Endothelial cell of umbilical vein (primary cell): ENCODE results near the gene TBC1D10A. TPM values are rescaled to one million over a fixed set of nuclear protein-coding genes. Genes with fewer than 3 reads are reported as not detected.

Experiments
- BruUV-seq: library from RNA; stranded (reverse); fragments of 400-500 nt; replicated peaks from 2 replicates; lab custom pipeline; 2021; lab: Mats Ljungman, UMichigan
- CTCF ChIA-PET: fragments of 300-600, 350-600 bp; sonication (Branson Sonifier 250); formaldehyde crosslinking; loops from one replicate; lab custom pipeline; 2021; ENCODE audit warnings: antibody characterized with exemption, inconsistent platforms; lab: Charles Lee
- POLR2A ChIA-PET: fragments of 300-600, 350-600 bp; sonication (Branson Sonifier 250); formaldehyde crosslinking; loops from one replicate; lab custom pipeline; 2021; ENCODE audit warnings: antibody characterized with exemption, inconsistent platforms; lab: Charles Lee
- DNase-seq: peaks from one replicate; pipeline ENCODE4 v3.0.0-alpha.2; 2011; ENCODE audit warnings: low read depth, low spot score
- FAIRE-seq: peaks from 2 replicates; lab custom pipeline; 2011; peaks lifted over from hg19 to GRCh38; lab: Jason Lieb, UNC
- H2AFZ ChIP-seq: 2 replicates; pipeline ENCODE4 v1.6.0; 2012; ENCODE audit warnings: low read depth, low read length, control low read depth, inconsistent platforms
- H3K27ac ChIP-seq: 2 replicates; pipeline ENCODE4 v1.5.1; 2011; ENCODE audit warnings: low read depth, mild to moderate bottlenecking, control low read depth, low read length, moderate library complexity; ENCODE audit not compliant: insufficient read depth
- H3K27me3 ChIP-seq, 2 experiments: 2 replicates each; pipeline versions ENCODE4 v1.6.0 to v1.6.1; 2011; ENCODE audit warnings: low read length in 2 of 2, mixed read lengths in 1 of 2; ENCODE audit not compliant: control insufficient read depth in 2 of 2, insufficient read depth in 2 of 2
- H3K36me3 ChIP-seq, 2 experiments: 2 replicates in 1 of 2; 3 replicates in 1 of 2; pipeline ENCODE4 v1.5.1; 2011; ENCODE audit warnings: low read length in 2 of 2, mild to moderate bottlenecking in 1 of 2, moderate library complexity in 1 of 2; ENCODE audit not compliant: control insufficient read depth in 2 of 2, insufficient read depth in 2 of 2; ENCODE audit errors: extremely low read depth in 1 of 2
- H3K4me1 ChIP-seq: 3 replicates; pipeline ENCODE4 v1.5.1; 2011; ENCODE audit warnings: mild to moderate bottlenecking, low read length; ENCODE audit not compliant: control insufficient read depth, insufficient read depth; ENCODE audit errors: extremely low read depth
- H3K4me2 ChIP-seq: 2 replicates; pipeline ENCODE4 v1.6.1; 2011; ENCODE audit warnings: low read length, control low read depth, mixed read lengths; ENCODE audit not compliant: insufficient read depth
- H3K4me3 ChIP-seq, 3 experiments: fragments of 200-600 bp in 1 of 3; sonication (generic), shearing (Covaris generic) in 1 of 3; replicated peaks in 1 of 3; 2 replicates each; pipeline ENCODE4 v1.5.1; 2011 to 2016; ENCODE audit warnings: control low read depth in 3 of 3, low read length in 3 of 3, mild to moderate bottlenecking in 2 of 3, inconsistent platforms in 1 of 3, low read depth in 1 of 3, moderate library complexity in 1 of 3; ENCODE audit not compliant: insufficient read depth in 1 of 3
- H3K79me2 ChIP-seq: 2 replicates; pipeline ENCODE4 v1.6.0; 2012; ENCODE audit warnings: low read length, inconsistent platforms; ENCODE audit not compliant: control insufficient read depth, insufficient read depth
- H3K9ac ChIP-seq: replicated peaks from 2 replicates; pipeline ENCODE3; 2011; ENCODE audit warnings: low read length, control low read depth; ENCODE audit not compliant: insufficient read depth; ENCODE audit errors: extremely low read depth
- H3K9me1 ChIP-seq: replicated peaks from 3 replicates; pipeline ENCODE4 v1.6.0; 2011; ENCODE audit warnings: mild to moderate bottlenecking, low read length; ENCODE audit not compliant: control insufficient read depth, insufficient read depth; ENCODE audit errors: extremely low read depth
- H3K9me3 ChIP-seq: replicated peaks from 2 replicates; pipeline ENCODE4 v1.5.1; 2012; ENCODE audit warnings: low read length, inconsistent platforms; ENCODE audit not compliant: control insufficient read depth, insufficient read depth
- H4K20me1 ChIP-seq: replicated peaks from 2 replicates; pipeline ENCODE3; 2011; ENCODE audit warnings: mild to moderate bottlenecking, low read length; ENCODE audit not compliant: control insufficient read depth, insufficient read depth; ENCODE audit errors: extremely low read depth
- FOS ChIP-seq: IDR thresholded peaks from 2 replicates; pipeline ENCODE4 v1.6.1; 2011; ENCODE audit warnings: mild to moderate bottlenecking, low read length, moderate library complexity, borderline replicate concordance; ENCODE audit not compliant: insufficient read depth
- JUN ChIP-seq: IDR thresholded peaks from 2 replicates; pipeline ENCODE4 v1.6.1; 2011; ENCODE audit warnings: borderline replicate concordance, low read depth; ENCODE audit not compliant: insufficient read length, insufficient read depth
- MYC ChIP-seq: IDR thresholded peaks from one replicate; pipeline ENCODE4 v1.6.1; 2011; ENCODE audit warnings: mild to moderate bottlenecking, low read depth, low read length
- POLR2A ChIP-seq: IDR thresholded peaks from 2 replicates; pipeline ENCODE4 v1.6.1; 2012; ENCODE audit warnings: low read depth, mild to moderate bottlenecking, control low read depth, low read length
- POLR2AphosphoS5 ChIP-seq: IDR thresholded peaks from 2 replicates; pipeline ENCODE4 v1.6.1; 2012; ENCODE audit warnings: low read depth, mild to moderate bottlenecking, control low read depth, low read length, moderate library complexity; ENCODE audit not compliant: insufficient read depth
- dilution Hi-C: fragments of 300-500 bp; cut with MboI; formaldehyde crosslinking; loops from one replicate; pipeline ENCODE4 v1.15.0; 2019; ENCODE audit warnings: low sequenced_read_pairs; ENCODE audit not compliant: extremely low pct_ligation_motif_present
- intact Hi-C: fragments of 100-400 bp; cut with micrococcal nuclease; formaldehyde crosslinking; loops from one replicate; pipeline ENCODE4 v1.10.0; 2022
- polyA plus RNA-seq, 4 experiments: library from polyadenylated mRNA; depleted of rRNA in 3 of 4; stranded (reverse) in 3 of 4; unstranded in 1 of 4; fragments of >200 nt; gene quantifications; 2 replicates each; pipeline versions ENCODE4 v1.2.1 to v1.2.3, GENCODE V29; 2011 to 2012; ENCODE audit warnings: missing spikeins in 1 of 4
- total RNA-seq: library from RNA; stranded (reverse); gene quantifications from 2 replicates; pipeline ENCODE4 v1.2.3, GENCODE V29; 2021
- TF ChIP-seq, protein P1 (sequence below), 2 donors: IDR thresholded peaks; 1 replicate in 1 of 2; 2 replicates in 1 of 2; pipeline ENCODE4 v1.5.1; 2011; ENCODE audit warnings: low read length in 2 of 2, mild to moderate bottlenecking in 2 of 2, moderate library complexity in 2 of 2, control low read depth in 1 of 2, inconsistent platforms in 1 of 2, low read depth in 1 of 2; ENCODE audit not compliant: insufficient read depth in 1 of 2; ENCODE audit errors: extremely low read depth in 1 of 2
- TF ChIP-seq, protein P2 (sequence below): IDR thresholded peaks from 2 replicates; pipeline ENCODE4 v1.6.1; 2011; ENCODE audit not compliant: insufficient read depth, insufficient read length

Gene TBC1D10A
- total and polyA plus RNA-seq, 2 donors (not counting 3 experiments of a cell fraction or from before 2014, with no cell fraction given) = 10.0 to 11.9 TPM

DNA sequence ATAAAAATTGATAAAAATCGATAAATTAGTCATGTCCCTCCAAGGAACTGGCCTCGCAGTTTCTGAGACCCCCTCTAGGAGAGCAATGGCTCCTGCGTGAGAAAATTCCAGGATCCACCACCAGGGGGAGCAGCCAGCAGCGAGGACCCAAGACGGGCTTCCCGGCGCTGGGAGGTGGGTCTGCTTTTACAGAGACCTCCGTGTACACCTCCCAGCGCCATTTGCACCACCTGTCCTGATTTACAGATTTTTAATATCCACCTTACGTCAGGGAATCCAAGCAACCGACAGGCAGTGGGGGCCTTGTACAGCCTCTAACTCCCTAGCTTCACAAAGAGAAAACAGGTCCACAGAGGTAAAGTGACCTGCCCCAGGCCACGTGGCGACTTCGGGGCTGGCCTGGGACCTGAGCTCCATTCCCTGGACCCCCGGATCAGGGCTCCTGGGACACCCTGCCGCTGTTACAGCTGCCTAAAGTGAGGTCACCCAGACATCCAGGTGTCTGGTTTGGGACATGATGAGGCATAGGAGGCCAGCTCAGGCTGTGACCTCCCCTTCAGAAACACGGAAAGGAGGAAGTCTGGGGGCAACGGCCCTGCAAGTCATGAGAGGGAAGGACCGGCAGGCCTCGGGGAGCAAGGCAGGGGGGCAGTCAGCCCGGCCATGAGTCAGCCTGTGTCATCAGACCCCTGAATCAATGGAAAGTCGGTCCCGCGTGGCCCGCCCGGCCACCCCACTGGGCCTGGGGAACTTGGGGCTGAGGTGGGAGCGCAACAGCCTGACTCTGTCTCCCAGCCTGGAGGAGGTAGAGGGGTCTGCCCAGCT is 63.6 kb downstream of the TBC1D10A start:
- H3K79me2 ChIP-seq = no peaks in the 10 kb centered on the region
- DNase-seq (peak; percentile 57), FAIRE-seq (peak; percentile 91)
- no peak overlapping the region for H3K9ac ChIP-seq
- dilution Hi-C loops (no loop called here), intact Hi-C loops (loop anchor here (1.0 kb wide), 2 partner anchors 24 to 124 kb away; partner anchors contain the start of gene RNF215)
- ChIA-PET POLR2A (no interaction called here), CTCF (interaction anchor here (0.6 to 4.3 kb wide), 17 partner anchors 7 to 166 kb away, joined by 3 to 56 read pairs (median 5); partner anchors contain the start of genes RNF215 and TBC1D10A)
- no peaks in the 10 kb centered on the region for H4K20me1 ChIP-seq
- no peaks in the 10 kb centered on the region for H3K36me3 ChIP-seq
- H3K4me1 ChIP-seq = peaks cover 6% of the 10 kb centered on the region
- peak overlapping the region; percentile 94 for H2AFZ ChIP-seq
- no peak overlapping the region for H3K4me3 ChIP-seq
- H3K9me3 ChIP-seq = no peaks in the 10 kb centered on the region
- no TSS peak for BruUV-seq
- H3K27ac ChIP-seq = no peak overlapping the region
- TF ChIP-seq POLR2A = no peak
- TF ChIP-seq, protein P1, sequence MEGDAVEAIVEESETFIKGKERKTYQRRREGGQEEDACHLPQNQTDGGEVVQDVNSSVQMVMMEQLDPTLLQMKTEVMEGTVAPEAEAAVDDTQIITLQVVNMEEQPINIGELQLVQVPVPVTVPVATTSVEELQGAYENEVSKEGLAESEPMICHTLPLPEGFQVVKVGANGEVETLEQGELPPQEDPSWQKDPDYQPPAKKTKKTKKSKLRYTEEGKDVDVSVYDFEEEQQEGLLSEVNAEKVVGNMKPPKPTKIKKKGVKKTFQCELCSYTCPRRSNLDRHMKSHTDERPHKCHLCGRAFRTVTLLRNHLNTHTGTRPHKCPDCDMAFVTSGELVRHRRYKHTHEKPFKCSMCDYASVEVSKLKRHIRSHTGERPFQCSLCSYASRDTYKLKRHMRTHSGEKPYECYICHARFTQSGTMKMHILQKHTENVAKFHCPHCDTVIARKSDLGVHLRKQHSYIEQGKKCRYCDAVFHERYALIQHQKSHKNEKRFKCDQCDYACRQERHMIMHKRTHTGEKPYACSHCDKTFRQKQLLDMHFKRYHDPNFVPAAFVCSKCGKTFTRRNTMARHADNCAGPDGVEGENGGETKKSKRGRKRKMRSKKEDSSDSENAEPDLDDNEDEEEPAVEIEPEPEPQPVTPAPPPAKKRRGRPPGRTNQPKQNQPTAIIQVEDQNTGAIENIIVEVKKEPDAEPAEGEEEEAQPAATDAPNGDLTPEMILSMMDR (IDR thresholded peaks at IDR 0.05; ENCODE audit: extremely low read depth in 1 of 2, insufficient read depth in 1 of 2, low read depth in 1 of 2, low read length in 2 of 2) = peak; percentile 82 to 93
- TF ChIP-seq FOS = peak; percentile 27
- H3K9me1 ChIP-seq = no peaks in the 10 kb centered on the region
- H3K4me2 ChIP-seq = peak overlapping the region; percentile 65
- no peaks in the 10 kb centered on the region for H3K27me3 ChIP-seq

DNA sequence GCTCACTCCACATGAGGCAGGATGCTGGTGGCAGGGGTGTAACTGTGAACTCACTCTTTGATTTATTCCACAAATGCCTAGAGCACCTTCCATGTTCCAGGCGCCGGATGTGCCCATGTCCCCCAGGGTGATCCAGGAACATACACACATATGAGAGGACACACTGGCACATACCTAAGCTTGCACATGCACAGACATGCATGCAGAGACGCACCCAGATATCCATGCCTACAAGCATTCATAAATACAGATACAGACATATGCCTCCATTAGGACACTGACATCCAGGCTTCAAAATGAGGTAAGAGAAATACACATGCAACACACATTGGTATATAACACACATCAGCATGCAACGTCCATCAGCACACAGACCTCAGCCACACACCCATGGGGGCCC is 64.6 kb downstream of the TBC1D10A start:
- Histone ChIP-seq H3K9me1 (no peaks in the 10 kb centered on the region), H3K27me3 (no peaks in the 10 kb centered on the region), H3K27ac (no peak overlapping the region), H3K9me3 (no peaks in the 10 kb centered on the region), H3K36me3 (no peaks in the 10 kb centered on the region), H2AFZ (no peak overlapping the region), H3K4me3 (no peak overlapping the region), H3K4me2 (no peak overlapping the region), H3K79me2 (no peaks in the 10 kb centered on the region), H3K4me1 (peaks cover 6% of the 10 kb centered on the region), H4K20me1 (no peaks in the 10 kb centered on the region), H3K9ac (no peak overlapping the region)
- DNase-seq = no peak
- POLR2A ChIA-PET = no interaction called here
- no TSS peak for BruUV-seq
- CTCF ChIA-PET = interaction anchor here (1.1 to 4.3 kb wide), 4 partner anchors 15 to 125 kb away, joined by 3 to 56 read pairs (median 20); partner anchors contain the start of gene RNF215
- no peak for FAIRE-seq
- dilution Hi-C loops = no loop called here
- TF ChIP-seq JUN (no peak), MYC (no peak), POLR2A (no peak), POLR2AphosphoS5 (no peak)
- TF ChIP-seq, protein P2, sequence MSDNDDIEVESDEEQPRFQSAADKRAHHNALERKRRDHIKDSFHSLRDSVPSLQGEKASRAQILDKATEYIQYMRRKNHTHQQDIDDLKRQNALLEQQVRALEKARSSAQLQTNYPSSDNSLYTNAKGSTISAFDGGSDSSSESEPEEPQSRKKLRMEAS = no peak
- TF ChIP-seq, protein P1 (IDR thresholded peaks at IDR 0.05; ENCODE audit: extremely low read depth in 1 of 2, insufficient read depth in 1 of 2, low read depth in 1 of 2, low read length in 2 of 2) = no peak
- intact Hi-C loops = no loop called here
